Activated T-helper 1 cell treated with anti-CD3 and anti-CD28 coated beads, Interleukin-12 subunit alpha, Interleukin-12 subunit beta, Interleukin-2, Interleukin-4 antibody, amounts not matched to agents 30 ng/mL and 10 ng/mL and 1 ng/mL, durations not matched to agents 14 hours and 24 hours and 36 hours (primary cell): ENCODE measurements around the gene SLFNL1. TPM values are rescaled to one million over a fixed set of nuclear protein-coding genes. Genes with fewer than 3 reads are reported as not detected.

Source experiments
- DNase-seq: peaks from one replicate; pipeline ENCODE4 v3.0.0; 2021; ENCODE audit warnings: low spot score
- H3K27ac Mint-ChIP-seq: one replicate; pipeline ENCODE4 v1.8.0; 2021; ENCODE audit warnings: mild to moderate bottlenecking, mixed read lengths
- H3K27me3 Mint-ChIP-seq: one replicate; pipeline ENCODE4 v1.8.0; 2022; ENCODE audit warnings: mild to moderate bottlenecking, moderate library complexity, mixed read lengths; ENCODE audit not compliant: insufficient read depth
- H3K36me3 Mint-ChIP-seq: one replicate; pipeline ENCODE4 v1.8.0; 2021; ENCODE audit warnings: low read depth, mixed read lengths
- H3K4me1 Mint-ChIP-seq: one replicate; pipeline ENCODE4 v1.8.0; 2021; ENCODE audit warnings: low read depth, mixed read lengths
- H3K4me3 Mint-ChIP-seq: one replicate; pipeline ENCODE4 v1.8.0; 2021; ENCODE audit warnings: mild to moderate bottlenecking, moderate library complexity, mixed read lengths
- H3K9me3 Mint-ChIP-seq: one replicate; pipeline ENCODE4 v1.8.0; 2021; ENCODE audit warnings: mixed read lengths
- intact Hi-C: fragments of 100-400 bp; cut with micrococcal nuclease; formaldehyde crosslinking; loops from one replicate; pipeline ENCODE4 v1.15.1; 2024
- total RNA-seq: library from RNA; stranded (reverse); gene quantifications from 2 replicates; pipeline ENCODE4 v1.2.3, GENCODE V29; 2022

SLFNL1 gene
- 0.18 TPM in 1 of 2 replicates, not detected in the other for total RNA-seq

DNA sequence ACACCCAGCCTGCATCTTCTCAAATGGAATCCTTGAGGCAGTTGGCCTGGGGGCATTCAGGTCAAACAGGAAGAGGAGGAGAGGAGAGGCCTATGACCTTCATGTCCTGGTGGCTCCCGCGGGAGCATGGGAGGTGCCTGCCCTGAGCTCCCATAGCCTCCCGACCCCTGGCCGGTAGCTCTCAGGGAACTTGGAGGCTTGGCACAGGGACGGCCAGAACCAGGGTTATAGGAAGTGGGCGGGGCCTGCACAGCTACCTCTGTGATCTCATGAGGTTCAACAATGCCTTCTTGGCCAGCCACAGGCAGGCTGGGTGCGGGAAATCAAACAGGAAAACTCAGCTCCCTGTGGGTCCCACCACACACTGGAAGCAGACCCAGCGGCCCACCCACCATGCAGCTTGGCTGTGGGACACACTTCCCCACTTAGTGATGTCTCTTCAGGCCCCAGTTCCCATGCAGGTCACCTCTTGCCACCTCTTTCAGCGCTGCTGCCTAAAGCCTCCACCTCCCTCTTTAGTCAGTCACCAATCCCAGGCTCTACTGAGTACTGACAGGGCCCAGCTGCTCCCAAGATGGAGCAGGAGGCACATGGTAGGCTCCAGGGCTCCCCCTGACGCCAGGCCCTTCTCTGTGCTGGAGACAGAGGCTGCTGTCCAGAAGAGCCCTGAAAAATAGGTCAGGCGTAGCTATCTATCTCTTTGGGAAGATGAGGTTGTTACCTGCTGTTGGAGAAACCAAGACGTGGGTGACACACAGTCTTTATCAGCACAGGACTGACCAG, at the start of gene SLFNL1:
TSS of gene SLFNL1 (minus strand) at position 200 of the 783 bp plus-strand sequence. CDS start 1,065 bp downstream, outside the sequence.
- DNase-seq: no peak
- intact Hi-C loops: no loop called here
- Mint-ChIP-seq H3K9me3 (no peaks in the 10 kb centered on the region), H3K4me1 (no peaks in the 10 kb centered on the region), H3K27ac (no peak within 1 kb of the TSS), H3K27me3 (no peaks in the 10 kb centered on the region), H3K4me3 (no peak within 1 kb of the TSS), H3K36me3 (peaks cover 13% of the 10 kb centered on the region)

DNA sequence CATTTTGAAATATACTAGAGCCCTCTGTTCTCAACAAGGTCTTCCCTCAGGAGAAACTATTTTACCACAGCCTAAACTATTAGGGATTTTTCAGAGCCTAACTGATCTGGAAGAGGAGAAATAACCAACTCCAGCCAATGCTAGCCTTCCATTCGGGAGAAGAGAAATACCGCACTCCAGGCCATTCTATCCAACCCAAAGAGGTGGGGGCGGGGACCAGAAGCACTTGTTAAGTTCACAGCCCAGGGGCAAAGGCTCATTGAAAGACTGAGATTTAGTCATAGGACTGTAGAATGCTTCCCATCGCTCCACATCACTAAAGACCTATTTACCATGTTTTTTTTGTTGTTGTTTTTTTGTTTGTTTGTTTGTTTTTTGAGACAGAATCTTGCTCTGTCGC, 35.4 kb upstream of the SLFNL1 start:
- no peak overlapping the region for H3K4me3 Mint-ChIP-seq
- no peak for DNase-seq
- H3K36me3 Mint-ChIP-seq: peaks cover 2% of the 10 kb centered on the region
- H3K4me1 Mint-ChIP-seq: no peaks in the 10 kb centered on the region
- H3K27ac Mint-ChIP-seq: no peak overlapping the region
- no peaks in the 10 kb centered on the region for H3K9me3 Mint-ChIP-seq
- no peaks in the 10 kb centered on the region for H3K27me3 Mint-ChIP-seq
- intact Hi-C loops: no loop called here

DNA sequence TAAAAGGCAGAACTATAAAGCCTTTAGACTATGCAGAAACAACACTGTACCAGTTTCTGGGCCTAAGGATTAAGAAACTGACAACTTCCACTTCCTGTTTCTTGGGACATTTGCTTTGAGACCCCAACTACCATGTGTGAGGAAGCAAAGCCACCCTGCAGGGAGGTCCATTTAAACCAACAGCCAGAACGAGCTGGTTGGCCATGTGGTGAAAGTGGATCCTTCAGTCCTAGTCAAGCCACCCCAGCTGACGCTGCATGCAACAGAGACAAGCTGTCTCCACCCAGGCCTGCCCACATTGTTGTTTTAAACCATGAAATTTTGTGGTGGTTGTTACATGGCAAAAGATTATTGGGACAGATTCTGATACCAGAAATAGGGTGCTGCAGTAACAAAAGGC, 31.8 kb upstream of the SLFNL1 start:
- no peak overlapping the region for H3K27ac Mint-ChIP-seq
- intact Hi-C loops: no loop called here
- peaks cover 4% of the 10 kb centered on the region for H3K36me3 Mint-ChIP-seq
- H3K27me3 Mint-ChIP-seq: no peaks in the 10 kb centered on the region
- H3K9me3 Mint-ChIP-seq: no peaks in the 10 kb centered on the region
- no peaks in the 10 kb centered on the region for H3K4me1 Mint-ChIP-seq
- DNase-seq: no peak
- no peak overlapping the region for H3K4me3 Mint-ChIP-seq

DNA sequence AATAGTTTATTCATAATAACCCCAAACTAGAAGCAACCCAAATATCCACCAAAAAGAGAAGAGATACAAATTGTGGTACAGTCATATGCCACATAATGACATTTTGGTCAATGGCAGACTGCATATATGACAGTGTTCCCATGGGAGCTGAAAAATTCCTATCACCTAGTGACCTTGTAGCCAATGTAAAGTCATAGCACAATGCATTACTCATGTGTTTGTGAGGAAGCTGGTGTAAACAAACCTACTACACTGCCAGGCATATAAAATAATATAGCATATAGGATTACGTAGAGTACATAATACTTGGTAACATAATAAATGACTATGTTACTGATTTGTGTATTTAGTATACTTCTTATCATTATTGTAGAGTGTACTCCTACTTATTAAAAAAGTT, 29.5 kb upstream of the SLFNL1 start:
- intact Hi-C loops: no loop called here
- no peak overlapping the region for H3K4me3 Mint-ChIP-seq
- no peaks in the 10 kb centered on the region for H3K27me3 Mint-ChIP-seq
- no peak overlapping the region for H3K27ac Mint-ChIP-seq
- no peak for DNase-seq
- H3K36me3 Mint-ChIP-seq: peaks cover 13% of the 10 kb centered on the region
- no peaks in the 10 kb centered on the region for H3K9me3 Mint-ChIP-seq
- no peaks in the 10 kb centered on the region for H3K4me1 Mint-ChIP-seq

DNA sequence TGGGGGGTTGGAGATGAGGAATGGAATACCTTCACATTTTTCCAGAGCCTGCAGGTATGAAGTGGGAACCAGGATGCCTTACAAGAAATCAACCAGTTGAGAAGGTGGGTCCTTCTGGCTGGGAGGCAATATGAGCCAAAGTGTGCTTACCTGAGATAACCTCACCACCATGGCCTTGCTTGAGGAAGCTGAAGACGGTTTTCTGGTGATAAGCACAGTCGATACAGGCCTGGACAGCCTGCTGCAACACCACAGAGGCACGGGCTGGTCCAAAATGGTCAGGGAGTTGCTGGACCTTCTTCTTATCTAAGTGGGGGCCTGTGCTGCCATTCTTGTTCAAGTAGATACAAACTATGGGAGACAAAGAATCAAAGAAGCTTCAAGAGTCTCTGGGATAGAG, 27.0 kb upstream of the SLFNL1 start:
- Mint-ChIP-seq H3K27ac (no peak overlapping the region), H3K9me3 (no peaks in the 10 kb centered on the region), H3K36me3 (peaks cover 13% of the 10 kb centered on the region), H3K27me3 (no peaks in the 10 kb centered on the region), H3K4me3 (no peak overlapping the region), H3K4me1 (peaks cover 8% of the 10 kb centered on the region)
- no peak for DNase-seq
- intact Hi-C loops: no loop called here

DNA sequence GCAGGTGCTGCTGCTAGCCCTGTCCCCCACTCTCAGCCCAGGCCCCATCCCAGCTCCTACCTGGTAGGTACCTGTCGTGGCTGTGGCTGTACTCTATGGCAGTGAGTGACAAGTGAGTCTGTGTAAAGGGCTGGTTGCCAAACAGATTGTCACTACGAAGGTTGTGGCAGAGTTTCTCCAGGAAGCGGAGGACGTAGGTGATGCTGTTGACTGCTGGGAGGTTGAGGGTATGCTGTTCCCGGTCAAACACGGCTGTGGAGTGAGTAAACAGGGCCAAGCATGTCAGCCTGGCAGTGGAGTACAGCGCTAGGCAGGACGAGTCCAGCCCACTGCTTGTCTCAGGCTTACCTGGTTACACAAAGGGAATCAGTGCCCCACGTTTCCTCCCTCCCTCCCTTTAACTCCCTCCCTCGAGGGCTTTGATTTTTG, 24.8 kb upstream of the SLFNL1 start:
- H3K27ac Mint-ChIP-seq: no peak overlapping the region
- peaks cover 18% of the 10 kb centered on the region for H3K36me3 Mint-ChIP-seq
- no peak overlapping the region for H3K4me3 Mint-ChIP-seq
- no peaks in the 10 kb centered on the region for H3K27me3 Mint-ChIP-seq
- intact Hi-C loops: no loop called here
- H3K9me3 Mint-ChIP-seq: no peaks in the 10 kb centered on the region
- peaks cover 12% of the 10 kb centered on the region for H3K4me1 Mint-ChIP-seq
- no peak for DNase-seq

DNA sequence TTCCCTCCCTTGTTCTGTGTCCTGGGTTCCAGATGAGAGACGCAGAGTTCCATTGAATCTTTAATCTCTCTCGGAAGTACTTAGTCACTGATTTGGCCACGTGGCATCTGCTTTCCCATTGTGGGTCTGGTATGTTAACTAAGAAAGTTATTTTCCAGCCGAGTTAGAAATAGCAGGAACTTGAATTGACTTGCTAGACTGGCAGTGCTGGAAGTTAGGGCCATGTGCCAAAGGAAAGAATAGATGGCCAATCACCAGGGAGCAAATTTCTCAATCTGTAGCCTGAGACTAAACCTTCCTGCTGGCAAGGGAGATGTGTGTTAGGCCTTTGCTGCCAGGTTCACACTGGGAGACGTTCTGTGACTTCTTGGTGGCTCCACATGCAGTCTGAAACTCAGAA, 24.2 kb upstream of the SLFNL1 start:
- Mint-ChIP-seq H3K9me3 (no peaks in the 10 kb centered on the region), H3K27ac (no peak overlapping the region), H3K27me3 (no peaks in the 10 kb centered on the region), H3K4me1 (peaks cover 12% of the 10 kb centered on the region), H3K4me3 (no peak overlapping the region), H3K36me3 (peaks cover 18% of the 10 kb centered on the region)
- no peak for DNase-seq
- intact Hi-C loops: no loop called here

DNA sequence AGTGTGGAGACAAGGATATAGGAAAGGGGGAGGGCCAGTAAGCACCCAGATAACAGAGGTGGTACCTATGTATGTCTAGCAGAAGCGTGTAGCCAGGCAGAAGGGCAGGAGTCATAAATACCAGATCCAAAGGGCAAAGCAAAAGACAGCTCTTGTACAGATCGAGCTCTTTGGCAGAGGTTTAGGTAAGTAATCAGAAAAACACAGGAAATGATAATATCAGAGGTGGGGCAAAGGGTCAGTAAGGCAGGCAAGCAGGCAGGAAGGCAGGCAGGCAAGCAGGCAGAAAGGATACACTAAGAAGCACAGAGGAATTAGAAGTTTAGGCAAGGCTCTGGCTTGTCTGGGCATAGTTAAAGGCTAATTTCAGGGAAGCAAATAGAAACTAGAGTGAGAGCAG, 22.7 kb upstream of the SLFNL1 start:
- no peak overlapping the region for H3K27ac Mint-ChIP-seq
- H3K4me3 Mint-ChIP-seq: no peak overlapping the region
- DNase-seq: no peak
- H3K9me3 Mint-ChIP-seq: no peaks in the 10 kb centered on the region
- no peaks in the 10 kb centered on the region for H3K27me3 Mint-ChIP-seq
- intact Hi-C loops: no loop called here
- H3K36me3 Mint-ChIP-seq: peaks cover 21% of the 10 kb centered on the region
- peaks cover 12% of the 10 kb centered on the region for H3K4me1 Mint-ChIP-seq

DNA sequence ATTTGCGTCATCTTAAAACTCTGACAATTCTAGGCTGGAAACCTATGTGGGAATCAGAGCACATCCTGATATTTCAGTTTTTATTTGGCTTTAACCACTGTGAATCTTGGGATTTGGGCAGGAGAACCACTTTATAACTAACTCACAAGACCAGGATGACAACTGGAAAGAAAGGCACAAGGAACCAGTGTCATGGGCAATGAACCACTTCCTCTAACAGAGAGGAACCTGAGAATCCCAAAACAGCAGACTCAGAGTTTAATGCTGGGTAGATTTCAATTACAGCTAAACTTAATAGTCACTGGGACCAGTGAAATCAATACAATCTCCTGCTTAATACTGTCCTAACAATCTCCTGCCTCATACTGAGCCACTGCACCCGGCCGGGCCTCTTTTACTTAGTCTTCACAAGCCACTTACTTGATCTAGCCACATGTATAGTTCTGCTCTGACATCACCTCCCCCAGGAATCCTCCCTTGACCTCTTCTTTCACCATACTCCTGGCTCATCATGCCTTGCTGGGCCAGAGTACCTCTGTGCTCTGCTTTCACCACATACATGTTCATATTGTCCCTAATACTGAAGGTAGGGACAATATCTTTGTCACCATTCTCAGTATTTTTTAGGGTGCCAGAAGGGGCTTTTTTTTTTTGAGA, 20.2 kb upstream of the SLFNL1 start:
- Mint-ChIP-seq H3K36me3 (peaks cover 13% of the 10 kb centered on the region), H3K27me3 (no peaks in the 10 kb centered on the region), H3K27ac (no peak overlapping the region), H3K4me3 (no peak overlapping the region), H3K9me3 (no peaks in the 10 kb centered on the region), H3K4me1 (peaks cover 12% of the 10 kb centered on the region)
- intact Hi-C loops: no loop called here
- DNase-seq: no peak

DNA sequence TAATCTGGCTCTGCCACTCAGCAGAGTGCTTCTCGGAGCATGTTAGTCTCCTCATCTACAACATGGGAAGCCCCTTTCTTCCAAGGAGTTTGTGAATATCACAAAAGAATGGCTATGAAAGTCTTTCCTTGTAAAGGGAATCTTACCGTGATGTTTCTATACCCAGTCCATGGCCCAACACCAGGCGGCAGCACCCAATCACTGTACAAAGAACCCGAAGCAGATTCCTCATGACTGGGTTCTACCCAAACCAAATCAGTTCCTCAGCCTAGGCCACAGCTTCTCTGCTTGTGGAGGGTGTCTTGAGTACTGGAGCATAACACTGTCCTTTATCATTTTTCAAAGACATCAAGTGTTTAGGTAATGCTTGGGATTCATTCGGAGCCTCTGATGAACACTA, 16.6 kb upstream of the SLFNL1 start:
- H3K27ac Mint-ChIP-seq: no peak overlapping the region
- H3K4me3 Mint-ChIP-seq: no peak overlapping the region
- intact Hi-C loops: no loop called here
- no peak for DNase-seq
- peaks cover 18% of the 10 kb centered on the region for H3K36me3 Mint-ChIP-seq
- no peaks in the 10 kb centered on the region for H3K27me3 Mint-ChIP-seq
- H3K4me1 Mint-ChIP-seq: peaks cover 5% of the 10 kb centered on the region
- H3K9me3 Mint-ChIP-seq: no peaks in the 10 kb centered on the region

DNA sequence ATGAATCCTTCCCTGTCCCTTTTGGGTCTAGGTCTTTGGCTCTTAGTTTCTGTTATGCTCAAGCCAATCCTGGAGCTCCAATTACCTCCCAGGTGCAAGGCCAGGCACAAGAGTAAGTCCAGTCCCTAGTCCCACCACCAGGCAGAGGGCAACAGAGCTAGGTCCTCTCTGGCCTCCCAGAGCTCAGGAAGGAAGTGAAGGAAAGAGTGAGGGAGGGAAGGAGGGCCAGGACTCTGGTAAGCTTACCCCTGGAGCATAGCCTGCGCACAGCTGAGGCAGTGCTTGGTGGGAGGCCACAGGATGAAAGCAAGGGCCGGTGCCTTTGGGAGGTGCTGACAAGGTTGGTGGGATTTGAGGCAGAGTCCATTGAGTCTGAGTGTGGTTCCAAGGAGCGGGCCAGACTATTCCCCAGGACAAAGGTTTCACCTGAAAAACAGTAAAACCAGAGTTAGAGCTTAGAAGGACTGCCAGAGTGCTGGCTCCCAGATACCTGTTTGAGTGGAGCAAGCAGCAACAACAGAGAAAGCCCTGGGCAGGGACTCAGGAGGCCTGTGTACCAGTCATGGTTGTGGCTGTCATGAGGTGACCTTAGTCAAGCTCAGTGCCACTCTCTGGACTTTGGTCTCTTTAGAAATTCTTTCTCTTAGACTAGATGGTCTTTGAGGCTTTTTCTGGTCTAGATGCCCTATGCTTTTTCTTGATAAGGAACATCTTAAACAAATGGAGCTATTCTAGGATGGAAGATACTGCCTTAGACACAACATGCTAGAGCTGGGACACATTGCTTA, 15.8 kb upstream of the SLFNL1 start:
- no peak overlapping the region for H3K4me3 Mint-ChIP-seq
- intact Hi-C loops: no loop called here

DNA sequence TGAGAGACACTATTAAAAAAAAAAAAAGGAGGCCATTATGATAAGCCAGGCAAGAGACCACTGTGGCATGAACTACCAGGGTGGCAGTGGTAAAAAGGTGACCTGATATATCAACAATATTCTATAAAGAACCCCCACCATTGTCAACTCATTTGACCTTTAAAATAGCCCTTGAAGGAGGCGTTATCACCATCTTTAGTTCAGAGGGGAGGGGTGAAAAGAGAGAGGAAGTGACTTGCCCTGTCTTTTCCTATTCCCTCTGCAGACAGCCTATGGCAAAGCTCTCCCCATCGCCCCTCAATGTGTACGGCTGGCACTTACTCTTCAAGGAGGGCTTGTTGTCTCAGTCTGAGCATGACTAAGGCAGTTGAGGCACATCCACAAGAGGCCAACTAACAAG, 11.7 kb upstream of the SLFNL1 start:
- DNase-seq: no peak
- H3K4me3 Mint-ChIP-seq: no peak overlapping the region
- no peak overlapping the region for H3K27ac Mint-ChIP-seq
- intact Hi-C loops: no loop called here
- H3K4me1 Mint-ChIP-seq: no peaks in the 10 kb centered on the region
- no peaks in the 10 kb centered on the region for H3K27me3 Mint-ChIP-seq
- no peaks in the 10 kb centered on the region for H3K9me3 Mint-ChIP-seq
- peaks cover 33% of the 10 kb centered on the region for H3K36me3 Mint-ChIP-seq

More for the DNA sequence above, 15.8 kb upstream of the SLFNL1 start:
- H3K36me3 Mint-ChIP-seq: peaks cover 17% of the 10 kb centered on the region
- H3K27me3 Mint-ChIP-seq: no peaks in the 10 kb centered on the region
- no peak for DNase-seq
- peaks cover 5% of the 10 kb centered on the region for H3K4me1 Mint-ChIP-seq
- H3K9me3 Mint-ChIP-seq: no peaks in the 10 kb centered on the region
- H3K27ac Mint-ChIP-seq: no peak overlapping the region

DNA sequence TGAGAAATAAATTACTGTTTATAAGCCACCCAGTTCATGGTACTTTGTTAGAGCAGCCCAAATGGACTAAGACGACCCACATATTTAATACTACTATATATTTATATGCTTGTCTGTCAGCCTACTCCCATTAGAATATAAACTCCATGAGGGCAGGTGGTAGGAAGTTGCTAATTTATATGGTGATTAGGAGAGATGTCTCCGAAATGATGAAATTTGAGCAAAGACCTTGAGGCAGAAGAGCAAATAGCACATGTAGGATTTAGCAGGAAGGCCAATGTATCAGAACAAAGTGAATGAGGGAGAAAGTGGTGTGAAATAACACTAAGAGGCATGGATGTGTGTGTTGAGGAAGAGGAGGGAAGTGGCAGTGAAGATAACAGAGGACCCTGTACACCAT, 10.6 kb upstream of the SLFNL1 start:
- Mint-ChIP-seq H3K9me3 (no peaks in the 10 kb centered on the region), H3K27ac (no peak overlapping the region), H3K27me3 (no peaks in the 10 kb centered on the region), H3K4me3 (no peak overlapping the region), H3K4me1 (no peaks in the 10 kb centered on the region), H3K36me3 (peaks cover 32% of the 10 kb centered on the region)
- no peak for DNase-seq
- intact Hi-C loops: no loop called here
